Testis (tissue), 3 donors: ENCODE measurements around the gene ZWILCH. TPM values are rescaled to one million over a fixed set of nuclear protein-coding genes. Genes with fewer than 3 reads are reported as not detected.

Experiments
- DNase-seq: peaks from one replicate; pipeline ENCODE4 v3.0.0-alpha.2; 2019
- H3K27ac ChIP-seq, 2 donors: fragments of 200-600 bp; sonication (generic); one replicate each; pipeline ENCODE4 v1.5.1; 2019
- H3K27me3 ChIP-seq: fragments of 200-600 bp; sonication (generic); one replicate; pipeline ENCODE4 v1.5.1; 2019
- H3K36me3 ChIP-seq: fragments of 200-600 bp; sonication (generic); one replicate; pipeline ENCODE4 v1.5.1; 2017; ENCODE audit warnings: low read depth; ENCODE audit errors: missing control alignments
- H3K4me1 ChIP-seq: fragments of 200-600 bp; sonication (generic); one replicate; pipeline ENCODE4 v1.5.1; 2019
- H3K4me3 ChIP-seq, 2 donors: fragments of 200-600 bp; sonication (generic); one replicate each; pipeline ENCODE4 v1.5.1; 2017 to 2019
- H3K9me3 ChIP-seq: fragments of 200-600 bp; sonication (generic); one replicate; pipeline ENCODE4 v1.5.1; 2017
- POLR2A ChIP-seq: fragments of 450-650 bp; IDR thresholded peaks from one replicate; pipeline ENCODE4 v1.6.1; 2017; ENCODE audit warnings: antibody characterized with exemption, mild to moderate bottlenecking, moderate library complexity
- WGBS, 2 donors: methylation state at CpG; one replicate each; pipeline ENCODE4 v1.1.5; 2018; 5-methylcytosine and 5-hydroxymethylcytosine counted together
- intact Hi-C: fragments of 100-400 bp; cut with DNase I; formaldehyde crosslinking; loops from one replicate; pipeline ENCODE4 v1.15.1; 2023; ENCODE audit warnings: low total_unique reads
- polyA plus RNA-seq: library from polyadenylated mRNA; stranded (reverse); fragments of 350-450 nt; fragmentation: Illumina TruSeq; extraction: RNeasy Lipid Tissue Mini Kit (QIAGEN cat#74804); gene quantifications from one replicate; pipeline ENCODE4 v1.2.3, GENCODE V29; 2014; ENCODE audit warnings: low read depth, low replicate concordance; ENCODE audit not compliant: insufficient read depth
- total RNA-seq, 2 donors: library from RNA; depleted of rRNA; stranded (reverse); fragments of >200 nt; gene quantifications; one replicate each; pipeline ENCODE4 v1.2.3, GENCODE V29; 2016
- TF ChIP-seq, protein P1 (sequence below), 3 experiments: fragments of 450-650 bp in 2 of 3; fragments of 200-600 bp in 1 of 3; sonication (generic) in 1 of 3; IDR thresholded peaks; one replicate each; pipeline ENCODE4 v1.5.1; 2016 to 2019; ENCODE audit warnings: antibody characterized with exemption in 3 of 3, mild to moderate bottlenecking in 2 of 3, moderate library complexity in 1 of 3

Gene ZWILCH
- total and polyA plus RNA-seq, 3 donors from 2014 or later: 35.1 to 77.5 (median 41.7) TPM

DNA sequence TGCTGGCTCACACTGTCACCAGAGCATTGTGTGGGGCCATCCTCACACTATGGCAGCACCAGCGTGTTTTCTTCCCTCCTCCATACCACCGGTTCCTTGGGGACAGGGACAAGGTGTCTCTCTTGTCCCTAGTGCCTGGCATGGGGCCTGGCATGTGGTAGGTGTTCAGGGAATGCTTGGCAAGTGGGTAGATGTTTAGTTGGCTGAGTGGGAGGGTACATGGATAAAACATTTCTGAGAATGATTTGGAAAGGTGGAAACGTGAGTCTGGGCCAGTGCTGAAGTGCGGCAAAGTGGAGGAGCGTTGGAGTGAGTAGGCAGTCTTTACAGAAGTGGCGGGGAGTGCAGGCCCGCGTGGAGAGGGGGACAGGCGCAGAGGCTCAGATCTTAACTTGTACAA lies 22.6 kb upstream of the ZWILCH start:
- no peaks in the 10 kb centered on the region for H3K27me3 ChIP-seq
- intact Hi-C loops: no loop called here
- DNase-seq: no peak
- H3K4me1 ChIP-seq: no peaks in the 10 kb centered on the region
- no peak overlapping the region for H3K27ac ChIP-seq
- 86 to 92% methylated on average over 9 of the region's 9 CpGs for whole genome bisulfite sequencing, 2 donors
- H3K9me3 ChIP-seq: no peaks in the 10 kb centered on the region
- no peaks in the 10 kb centered on the region for H3K36me3 ChIP-seq
- TF ChIP-seq, protein P1, sequence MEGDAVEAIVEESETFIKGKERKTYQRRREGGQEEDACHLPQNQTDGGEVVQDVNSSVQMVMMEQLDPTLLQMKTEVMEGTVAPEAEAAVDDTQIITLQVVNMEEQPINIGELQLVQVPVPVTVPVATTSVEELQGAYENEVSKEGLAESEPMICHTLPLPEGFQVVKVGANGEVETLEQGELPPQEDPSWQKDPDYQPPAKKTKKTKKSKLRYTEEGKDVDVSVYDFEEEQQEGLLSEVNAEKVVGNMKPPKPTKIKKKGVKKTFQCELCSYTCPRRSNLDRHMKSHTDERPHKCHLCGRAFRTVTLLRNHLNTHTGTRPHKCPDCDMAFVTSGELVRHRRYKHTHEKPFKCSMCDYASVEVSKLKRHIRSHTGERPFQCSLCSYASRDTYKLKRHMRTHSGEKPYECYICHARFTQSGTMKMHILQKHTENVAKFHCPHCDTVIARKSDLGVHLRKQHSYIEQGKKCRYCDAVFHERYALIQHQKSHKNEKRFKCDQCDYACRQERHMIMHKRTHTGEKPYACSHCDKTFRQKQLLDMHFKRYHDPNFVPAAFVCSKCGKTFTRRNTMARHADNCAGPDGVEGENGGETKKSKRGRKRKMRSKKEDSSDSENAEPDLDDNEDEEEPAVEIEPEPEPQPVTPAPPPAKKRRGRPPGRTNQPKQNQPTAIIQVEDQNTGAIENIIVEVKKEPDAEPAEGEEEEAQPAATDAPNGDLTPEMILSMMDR (IDR thresholded peaks at IDR 0.05): no peak
- no peak overlapping the region for H3K4me3 ChIP-seq

DNA sequence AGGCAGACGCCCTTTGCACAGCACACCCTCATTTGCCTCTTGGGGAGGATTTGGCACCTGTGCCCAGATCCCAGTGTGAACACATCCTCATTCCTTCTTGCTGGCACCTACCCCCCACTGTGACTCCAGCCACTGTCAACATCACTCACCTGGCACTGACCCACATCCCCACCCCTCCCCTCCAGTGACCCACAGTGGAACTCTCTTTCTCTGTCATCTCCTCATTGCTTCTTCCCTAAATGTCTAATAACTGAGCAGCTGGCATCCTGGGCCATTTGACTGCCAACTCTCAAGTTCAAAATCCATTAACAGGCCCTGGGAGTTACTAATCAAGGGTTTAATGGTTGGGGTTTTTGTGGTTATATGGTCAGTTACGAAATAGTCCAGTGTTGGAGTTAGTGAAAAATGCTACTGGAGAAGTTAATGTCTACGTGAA lies 22.0 kb upstream of the ZWILCH start:
- no peaks in the 10 kb centered on the region for H3K9me3 ChIP-seq
- H3K36me3 ChIP-seq: no peaks in the 10 kb centered on the region
- intact Hi-C loops: no loop called here
- no peak for DNase-seq
- no peaks in the 10 kb centered on the region for H3K4me1 ChIP-seq
- TF ChIP-seq, protein P1 (IDR thresholded peaks at IDR 0.05): no peak
- TF ChIP-seq POLR2A: no peak
- WGBS, 2 donors: 89 to 94% methylated on average over 3 of the region's 3 CpGs
- no peaks in the 10 kb centered on the region for H3K27me3 ChIP-seq
- H3K4me3 ChIP-seq: no peak overlapping the region
- H3K27ac ChIP-seq: no peak overlapping the region

DNA sequence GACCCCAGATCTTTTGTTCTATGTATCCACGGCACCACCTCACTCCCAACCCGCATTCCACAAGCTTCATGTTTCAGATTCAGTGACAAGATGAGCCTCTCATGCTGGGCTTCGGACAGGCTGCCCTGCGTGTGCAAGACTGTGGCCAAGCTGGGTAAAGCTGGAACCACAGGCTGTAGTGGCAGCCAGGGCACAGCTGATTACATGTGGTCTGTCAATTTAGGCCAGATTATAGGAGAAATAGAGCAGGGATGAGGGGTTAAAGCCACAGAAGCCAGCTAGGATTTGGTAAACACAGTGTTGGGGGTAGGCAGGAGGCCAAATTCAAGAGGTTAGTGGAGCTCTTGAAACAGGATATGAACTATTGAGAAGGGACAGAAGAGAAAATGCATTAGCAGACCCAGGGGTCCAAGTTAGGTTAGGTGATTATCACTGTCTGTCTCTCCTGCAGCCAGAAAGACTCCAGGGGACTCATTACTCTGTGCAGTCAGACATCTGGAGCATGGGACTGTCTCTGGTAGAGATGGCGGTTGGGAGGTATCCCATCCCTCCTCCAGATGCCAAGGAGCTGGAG lies 20.5 kb upstream of the ZWILCH start:
- no peaks in the 10 kb centered on the region for H3K27me3 ChIP-seq
- H3K36me3 ChIP-seq: no peaks in the 10 kb centered on the region
- 93 to 94% methylated on average over 5 of the region's 5 CpGs for WGBS, 2 donors

DNA sequence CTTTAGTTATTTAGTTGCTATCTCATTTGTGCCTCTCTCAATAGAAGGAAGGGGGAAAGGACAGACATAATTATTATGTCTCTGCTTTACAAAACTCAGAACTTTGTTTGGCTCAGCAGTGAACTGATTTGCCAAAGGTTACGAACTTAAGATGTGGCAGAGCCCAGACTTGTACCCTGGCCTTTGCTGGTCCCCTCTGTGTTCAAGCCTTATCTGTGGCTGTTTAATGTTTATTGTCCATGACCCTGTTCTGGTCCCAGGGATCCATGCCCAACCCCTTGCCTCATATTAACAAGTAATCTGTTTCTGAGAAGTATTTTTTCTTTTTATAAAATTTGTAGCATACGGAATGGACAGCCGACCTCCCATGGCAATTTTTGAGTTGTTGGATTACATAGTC lies 18.2 kb upstream of the ZWILCH start:
- no peaks in the 10 kb centered on the region for H3K4me1 ChIP-seq
- DNase-seq: no peak
- no peaks in the 10 kb centered on the region for H3K27me3 ChIP-seq
- no peak overlapping the region for H3K4me3 ChIP-seq
- intact Hi-C loops: no loop called here
- no peaks in the 10 kb centered on the region for H3K36me3 ChIP-seq
- no peaks in the 10 kb centered on the region for H3K9me3 ChIP-seq
- H3K27ac ChIP-seq: no peak overlapping the region
- no peak for TF ChIP-seq POLR2A
- TF ChIP-seq, protein P1 (IDR thresholded peaks at IDR 0.05): no peak
- 91 to 97% methylated on average over 3 of the region's 3 CpGs for WGBS, 2 donors

More for the DNA sequence above, 20.5 kb upstream of the ZWILCH start:
- intact Hi-C loops: no loop called here
- Histone ChIP-seq H3K4me3 (no peak overlapping the region), H3K27ac (no peak overlapping the region), H3K9me3 (no peaks in the 10 kb centered on the region), H3K4me1 (no peaks in the 10 kb centered on the region)
- DNase-seq: no peak
- TF ChIP-seq POLR2A: no peak
- TF ChIP-seq, protein P1 (IDR thresholded peaks at IDR 0.05): no peak

DNA sequence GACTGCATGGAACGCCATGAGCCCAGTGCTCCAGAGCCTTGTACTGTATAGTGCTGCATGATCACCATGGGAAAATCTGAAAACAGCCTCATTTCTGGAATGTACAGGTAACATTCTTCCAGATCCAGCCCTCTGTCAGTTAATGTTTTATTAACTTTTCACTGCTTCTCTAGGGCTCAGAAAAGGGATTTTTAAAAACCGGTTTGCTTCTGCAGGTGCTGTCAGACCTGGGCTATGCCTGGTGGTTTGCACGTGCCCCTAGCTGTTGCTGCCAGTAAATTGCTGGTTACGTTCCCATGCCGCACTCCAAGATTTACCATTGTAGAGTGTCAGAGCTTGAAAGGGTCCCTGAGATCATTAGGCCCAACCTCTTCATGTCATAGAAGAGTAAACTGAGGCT lies 16.6 kb upstream of the ZWILCH start:
- H3K27ac ChIP-seq: no peak overlapping the region
- no peak overlapping the region for H3K4me3 ChIP-seq
- no peaks in the 10 kb centered on the region for H3K36me3 ChIP-seq
- 94 to 96% methylated on average over 5 of the region's 5 CpGs for WGBS, 2 donors
- no peaks in the 10 kb centered on the region for H3K9me3 ChIP-seq
- no peak for DNase-seq
- H3K4me1 ChIP-seq: no peaks in the 10 kb centered on the region
- TF ChIP-seq, protein P1 (IDR thresholded peaks at IDR 0.05): no peak
- TF ChIP-seq POLR2A: no peak
- intact Hi-C loops: no loop called here
- H3K27me3 ChIP-seq: no peaks in the 10 kb centered on the region
